Activated CD4-positive, CD25-positive, alpha-beta regulatory T cell treated with anti-CD3 and anti-CD28 coated beads, Interleukin-2, amount 50 U/mL, for 16 hours (primary cell): ENCODE data around the gene ACOX1.

Source experiments
- DNase-seq: peaks from one replicate; pipeline ENCODE4 v3.0.0-alpha.2; 2020; ENCODE audit warnings: low read depth, low spot score

Gene ACOX1

DNA sequence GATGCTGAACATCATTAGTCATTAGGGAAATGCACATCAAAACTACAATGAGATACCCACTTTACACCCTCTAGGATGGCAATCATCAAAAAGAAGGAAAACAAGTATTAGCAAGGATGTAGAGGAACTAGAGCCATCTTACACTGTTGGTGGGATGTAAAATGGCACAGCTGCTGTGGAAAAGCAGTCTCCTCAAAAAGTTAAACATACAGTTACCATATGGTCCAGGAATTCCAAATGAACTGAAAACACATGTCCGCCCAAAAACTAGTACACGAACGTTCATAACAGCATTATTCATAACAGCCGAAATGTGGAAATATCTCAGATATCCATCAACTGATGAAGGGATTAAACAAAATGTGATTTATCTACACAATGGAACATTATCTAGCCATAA lies 45.2 kb downstream of the ACOX1 start:
- DNase-seq, result no peak

DNA sequence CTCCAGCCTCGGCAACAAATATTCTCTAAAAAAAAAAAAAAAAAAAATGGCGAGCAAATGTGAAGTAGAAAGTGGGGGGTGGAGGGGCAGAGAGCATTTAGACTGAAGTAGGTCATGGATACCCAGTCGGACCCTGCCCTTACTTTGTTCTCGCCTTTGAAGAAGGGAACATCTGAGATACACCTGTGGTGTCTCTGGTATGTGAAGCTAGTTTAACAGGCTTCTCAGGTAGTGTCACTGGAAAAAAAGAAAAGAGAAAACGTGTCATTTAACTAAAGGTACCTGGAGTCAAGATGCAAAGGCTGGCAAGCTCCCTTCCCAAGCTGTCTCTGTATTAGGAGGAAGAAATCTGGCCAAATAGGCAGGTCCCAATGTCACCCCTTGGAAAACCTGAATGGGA lies 46.1 kb downstream of the ACOX1 start:
- DNase-seq, result no peak

DNA sequence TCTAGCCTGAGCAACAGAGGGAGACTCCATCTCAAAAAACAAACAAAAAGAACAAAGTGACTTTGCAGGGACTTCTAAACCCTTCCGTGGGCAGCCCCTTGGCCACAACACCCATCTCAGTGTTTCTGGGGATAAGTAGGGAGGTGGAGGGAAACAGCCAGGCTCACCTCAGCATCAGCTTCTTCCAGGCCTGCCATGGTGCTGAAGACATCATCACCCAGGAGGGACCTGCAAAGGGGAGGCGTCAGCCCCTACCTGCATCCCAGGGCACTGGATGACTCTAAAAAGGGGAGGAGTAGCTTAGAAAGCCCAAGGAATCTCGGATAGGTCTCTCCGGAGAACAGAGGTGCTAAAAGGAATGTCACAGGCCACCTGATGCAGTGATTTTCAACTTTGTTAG lies 47.9 kb downstream of the ACOX1 start:
- no peak for DNase-seq

DNA sequence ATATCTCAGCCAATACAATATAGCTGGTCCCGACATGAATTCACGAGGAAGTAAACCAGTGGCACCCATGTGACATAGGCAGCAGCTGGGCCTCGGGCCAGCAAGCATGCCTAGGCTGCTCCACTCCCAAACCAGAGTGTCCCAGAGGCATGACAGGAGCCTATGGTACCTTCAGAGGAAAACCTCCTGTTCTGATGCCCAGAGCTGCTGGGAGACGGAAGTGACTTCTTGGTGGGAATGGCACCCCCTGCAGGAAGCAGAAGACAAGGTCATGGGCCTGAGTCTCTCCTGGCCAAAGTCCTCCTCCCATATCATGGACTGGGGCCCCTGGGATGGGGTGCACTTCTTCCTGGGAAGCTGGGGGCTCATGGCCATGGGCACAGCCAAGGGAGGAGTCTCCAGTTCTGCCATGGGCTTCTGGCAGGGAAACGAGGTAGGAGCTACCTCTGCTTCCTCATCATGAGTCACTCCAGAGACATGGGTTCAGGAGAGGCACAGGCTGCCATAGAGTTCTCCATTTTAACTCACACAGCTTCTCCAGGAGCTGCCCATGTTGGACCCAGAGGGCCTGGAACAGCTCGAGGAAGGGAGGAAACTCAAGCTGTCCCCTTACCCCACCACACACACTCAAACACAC lies 51.6 kb downstream of the ACOX1 start:
- DNase-seq, result no peak

DNA sequence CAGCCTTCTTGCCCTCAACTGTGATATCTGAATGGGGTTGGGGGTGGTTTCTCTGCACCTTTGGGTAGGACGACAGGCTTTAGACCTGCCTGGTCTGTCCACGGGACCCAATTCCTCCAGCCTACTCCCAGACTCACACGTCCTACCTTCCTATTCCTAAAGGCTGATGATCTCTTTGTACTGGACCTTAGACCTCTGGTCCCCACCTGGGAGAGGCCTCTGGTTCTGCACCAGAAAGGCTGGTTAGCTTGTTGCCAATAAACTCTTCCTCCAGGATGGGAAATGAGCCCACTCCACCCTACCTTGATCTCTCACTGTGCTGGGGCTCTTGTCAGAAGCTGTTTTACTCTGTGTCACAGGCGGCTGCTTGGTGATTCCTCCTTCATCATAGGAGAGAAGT lies 52.5 kb downstream of the ACOX1 start:
- no peak for DNase-seq

DNA sequence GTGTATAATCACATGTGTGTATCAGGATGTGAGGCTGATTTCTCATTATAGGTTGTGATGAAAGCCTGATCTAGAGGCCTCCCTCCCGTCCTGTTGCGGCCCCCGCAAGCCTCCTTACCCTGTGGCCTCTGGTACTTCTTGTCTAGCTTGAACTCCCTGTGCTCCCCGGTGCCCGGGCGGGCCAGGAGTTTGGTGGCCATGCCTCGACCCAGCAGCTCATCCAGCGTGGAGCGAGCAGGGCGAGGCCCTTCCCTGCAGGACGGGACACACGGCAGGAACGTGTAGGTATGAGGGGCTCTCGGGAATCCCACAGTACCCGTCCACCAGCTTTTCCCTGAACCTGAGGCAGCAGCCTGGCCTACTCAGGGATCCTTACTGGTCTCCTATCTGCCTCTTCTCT lies 53.1 kb downstream of the ACOX1 start:
- no peak for DNase-seq

DNA sequence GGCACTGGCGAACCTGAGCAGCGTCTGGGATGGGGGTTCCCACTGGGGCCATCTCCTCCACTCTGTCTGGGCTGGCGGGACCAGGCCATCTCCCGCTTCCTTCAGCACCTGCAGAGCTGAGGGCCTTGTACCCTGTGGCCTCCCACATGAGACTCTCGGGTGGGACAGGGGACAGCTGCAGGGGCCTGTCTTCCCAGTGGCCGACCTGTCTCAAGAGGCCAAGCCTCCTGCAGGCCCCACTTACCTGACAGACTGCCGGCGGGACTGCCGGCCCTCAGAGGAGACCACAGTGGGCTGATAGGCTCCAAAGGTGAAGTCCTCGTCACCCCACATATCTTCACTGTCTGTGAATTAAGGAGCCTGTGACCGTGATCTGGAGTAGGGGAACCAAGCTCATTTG lies 53.9 kb downstream of the ACOX1 start:
- no peak for DNase-seq

DNA sequence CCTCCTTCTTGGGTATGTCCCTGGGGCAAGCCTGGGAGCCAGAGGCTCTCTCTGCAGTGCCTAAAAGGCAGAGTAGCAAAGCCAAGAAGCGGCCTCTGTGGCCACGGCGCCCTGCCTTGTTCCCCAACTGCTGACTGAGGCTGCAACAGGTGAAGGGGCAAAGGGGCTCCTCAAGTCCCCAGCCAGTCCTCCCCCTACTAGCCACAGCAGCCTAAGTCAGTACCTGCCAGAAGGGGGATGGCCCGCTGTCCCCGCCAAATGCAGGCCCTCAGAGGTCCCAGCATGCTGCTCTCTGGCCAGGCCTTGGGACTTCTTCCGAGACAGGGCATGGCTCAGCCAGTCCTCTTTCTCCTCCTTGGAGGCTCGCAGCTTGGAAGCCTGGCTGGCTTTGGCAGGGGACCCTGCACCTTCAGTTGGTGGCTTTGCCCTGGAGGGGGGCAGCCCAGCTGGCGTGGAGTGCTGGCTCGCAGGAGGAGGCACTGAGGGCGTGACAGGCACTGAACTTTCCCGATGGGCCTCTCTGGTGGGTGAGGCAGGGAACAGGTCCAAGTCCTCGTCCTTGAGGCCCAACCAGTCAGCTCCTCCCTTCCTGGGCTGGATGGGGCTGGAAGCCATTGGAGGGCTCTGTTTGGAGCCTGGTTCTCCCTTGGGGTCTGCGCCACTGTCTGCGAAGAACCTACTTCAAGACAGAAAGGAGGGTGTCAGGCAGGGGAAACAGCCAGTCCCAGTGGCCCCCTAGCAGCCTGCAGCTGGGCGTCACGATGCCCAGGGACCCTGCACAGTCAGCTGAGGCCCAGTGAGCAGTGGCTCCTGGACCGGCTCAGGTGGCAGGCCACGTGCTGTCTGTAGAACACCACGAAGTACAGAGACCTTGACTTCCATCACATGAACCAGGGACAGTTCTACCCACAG lies 55.7 kb downstream of the ACOX1 start:
- DNase-seq, result no peak

DNA sequence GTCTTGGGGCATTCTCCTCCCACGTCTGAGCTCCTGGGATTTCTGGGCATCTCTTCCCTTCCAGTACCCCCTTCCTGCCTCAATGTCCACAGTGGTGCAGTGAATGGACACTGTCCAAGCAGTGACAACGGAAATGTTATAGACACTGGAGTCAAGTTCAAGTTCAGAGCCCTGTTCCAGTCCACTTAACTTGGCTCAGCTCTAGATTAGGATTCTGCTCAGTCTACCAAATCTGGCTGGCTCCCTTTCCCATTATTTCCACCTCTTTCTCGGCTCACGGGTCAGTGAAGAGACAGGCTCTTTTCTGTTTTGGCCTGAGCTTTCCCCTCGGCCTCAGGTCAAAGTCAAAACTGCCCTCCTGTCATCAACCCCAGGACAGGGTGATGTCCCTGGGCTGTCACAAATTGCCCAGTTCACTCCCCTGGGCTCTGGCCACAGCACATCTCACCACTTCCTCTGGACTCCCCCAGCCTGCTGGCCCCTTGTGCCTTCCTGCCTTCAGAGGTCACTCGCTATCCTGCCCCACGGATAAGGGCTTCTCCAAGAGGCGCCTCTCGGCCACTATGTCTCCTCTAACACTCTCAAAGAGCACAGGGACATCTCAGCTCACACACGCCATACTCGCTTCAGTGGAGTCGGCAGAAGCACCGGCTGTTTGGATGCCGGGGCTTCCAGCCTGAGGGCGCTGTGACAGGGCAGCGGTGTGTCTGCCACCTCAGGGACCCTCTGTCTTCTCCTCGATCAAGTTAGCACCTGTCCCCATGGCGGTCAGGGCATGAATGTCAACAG lies 56.6 kb downstream of the ACOX1 start:
- no peak for DNase-seq

DNA sequence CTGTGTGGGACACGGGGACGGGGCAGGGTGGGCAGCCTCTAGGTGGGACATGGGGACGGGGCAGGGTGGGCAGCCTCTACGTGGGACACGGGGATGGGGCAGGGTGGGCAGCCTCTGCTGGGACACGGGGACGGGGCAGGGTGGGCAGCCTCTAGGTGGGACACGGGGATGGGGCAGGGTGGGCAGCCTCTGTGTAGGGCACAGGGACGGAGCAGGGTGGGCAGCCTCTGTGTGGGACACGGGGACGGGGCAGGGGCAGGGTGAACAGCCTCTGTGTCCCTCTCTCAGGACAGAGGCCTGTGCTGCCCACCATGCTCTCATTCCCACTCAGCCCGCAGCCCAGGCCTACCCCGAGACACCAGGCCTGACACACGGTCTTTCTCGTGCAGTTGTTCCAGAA lies 57.4 kb downstream of the ACOX1 start:
- no peak for DNase-seq

DNA sequence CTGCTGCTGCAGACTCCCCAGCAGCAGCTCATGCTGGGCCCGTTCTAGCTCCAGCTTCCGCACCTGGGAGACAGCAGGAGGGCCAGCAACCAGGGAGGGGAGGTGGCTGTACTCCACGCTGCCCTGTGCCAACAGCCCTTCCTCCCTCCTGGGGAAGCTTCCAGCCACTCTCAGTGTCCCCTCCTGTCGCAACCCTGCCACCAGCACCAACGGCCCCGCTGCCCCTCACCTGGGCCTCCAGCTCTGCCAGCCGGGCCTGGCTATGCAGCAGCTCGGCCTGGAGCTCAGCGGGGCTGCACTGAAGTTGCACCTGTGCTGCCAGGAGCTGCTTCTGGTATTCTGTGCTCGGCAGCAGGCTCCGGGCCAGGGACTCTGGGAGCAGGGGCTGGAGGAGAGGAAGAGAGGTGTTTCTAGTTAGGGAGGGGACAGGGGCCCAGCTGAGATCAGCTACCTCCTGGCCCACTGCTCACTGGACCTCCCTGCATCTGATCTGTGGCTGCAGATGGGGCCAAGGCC lies 58.9 kb downstream of the ACOX1 start:
- no peak for DNase-seq

DNA sequence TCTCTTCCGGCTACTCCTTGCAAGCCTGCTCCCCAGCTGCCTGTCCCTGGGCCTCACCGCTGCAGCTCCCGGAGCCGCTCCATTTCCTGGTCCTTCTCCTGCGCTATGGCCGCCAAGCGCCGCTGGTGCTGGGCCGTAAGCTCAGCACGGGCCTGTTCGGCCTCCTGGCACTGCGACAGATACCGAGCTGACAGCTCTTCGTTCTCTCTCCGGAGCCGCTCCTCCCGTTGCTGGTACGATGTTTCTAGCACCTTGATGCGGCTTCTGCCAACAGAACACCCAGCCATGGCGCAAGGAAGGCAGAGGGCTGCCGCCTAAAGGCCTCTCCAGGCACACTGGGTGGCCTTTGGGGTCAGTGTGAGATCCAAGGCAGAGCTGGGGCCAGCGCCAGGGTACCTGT lies 59.4 kb downstream of the ACOX1 start:
- DNase-seq, result no peak

DNA sequence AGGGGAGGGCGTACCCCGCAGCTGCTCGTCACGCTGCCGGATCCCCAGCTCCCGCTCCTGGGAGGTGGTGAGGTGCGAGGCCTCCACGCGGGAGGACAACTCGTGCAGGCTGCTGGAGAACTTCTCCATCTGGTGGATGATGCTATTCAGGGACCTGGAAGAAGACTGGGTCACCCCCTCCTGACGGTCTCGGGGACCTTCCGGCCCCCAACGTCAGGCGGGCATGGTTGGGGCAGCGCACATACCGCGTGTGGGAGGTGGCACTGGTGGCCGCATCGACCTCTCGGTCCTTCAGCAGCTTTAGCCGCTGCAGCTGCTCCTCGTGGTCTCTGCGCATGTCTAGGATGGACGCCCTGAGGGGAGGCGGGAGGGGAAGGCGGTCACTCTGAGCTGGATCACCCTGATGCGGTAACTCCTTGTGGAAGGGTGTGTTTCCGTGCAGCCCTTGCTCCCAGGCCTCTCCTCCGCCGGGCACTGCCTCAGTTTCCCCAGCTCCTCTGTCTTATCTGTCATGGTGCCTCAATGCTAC lies 61.0 kb downstream of the ACOX1 start:
- DNase-seq, result no peak

DNA sequence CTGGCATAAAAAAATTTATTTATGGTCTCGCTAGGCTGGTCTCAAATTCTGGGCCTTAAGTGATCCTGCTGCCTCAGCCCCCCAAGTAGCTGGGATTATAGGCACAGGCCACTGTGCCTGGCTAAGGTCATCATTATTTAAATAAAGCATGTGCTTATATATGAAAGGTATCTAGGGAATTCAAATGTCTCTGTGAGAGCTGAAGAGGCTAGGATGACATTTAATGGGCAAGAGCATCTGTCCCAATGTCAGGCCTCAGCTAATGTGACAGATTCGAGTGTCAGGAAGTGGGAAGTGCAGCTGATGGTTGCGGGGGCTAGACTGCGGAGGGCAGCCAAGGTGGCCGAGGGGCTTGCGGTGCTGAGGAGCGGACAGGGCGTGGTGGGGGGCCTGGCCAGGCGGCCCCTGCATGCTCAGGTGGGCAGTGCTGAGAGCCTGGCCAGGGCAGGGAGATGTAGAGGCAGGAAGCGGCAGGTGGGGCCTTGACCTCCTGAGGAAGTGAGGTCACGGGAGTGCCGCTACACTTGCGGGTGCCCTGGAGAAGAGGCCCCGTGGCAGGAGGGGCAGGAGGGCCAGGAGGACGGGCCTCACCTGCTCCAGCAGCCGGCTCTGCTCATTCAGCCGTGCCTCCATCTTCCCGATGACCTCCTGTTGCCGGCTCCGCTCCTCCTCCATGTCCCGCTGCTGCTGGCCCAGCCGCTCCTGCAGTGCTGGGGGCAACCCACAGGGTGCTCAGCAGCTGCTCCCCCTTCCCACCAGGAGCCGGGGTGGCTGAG lies 61.6 kb downstream of the ACOX1 start:
- no peak for DNase-seq

DNA sequence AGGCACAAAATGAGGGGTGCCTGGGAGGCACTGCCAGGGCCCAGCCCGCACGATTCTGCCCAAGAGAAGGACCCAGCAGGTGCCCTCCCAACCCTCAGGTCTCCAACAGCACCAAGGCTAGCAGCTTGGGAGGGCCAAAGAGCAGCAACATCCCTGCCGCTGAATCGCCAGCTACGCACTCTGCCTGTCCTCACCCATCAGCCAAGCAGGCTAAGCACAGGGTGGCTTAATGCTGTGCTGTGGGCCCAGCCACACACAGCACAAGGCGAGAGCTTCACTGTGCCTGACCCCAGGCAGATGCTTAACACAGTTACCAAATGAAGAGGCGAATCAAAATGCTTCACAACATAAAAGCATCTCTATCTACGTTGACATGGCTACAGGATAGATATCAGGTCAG lies 63.7 kb downstream of the ACOX1 start:
- no peak for DNase-seq

DNA sequence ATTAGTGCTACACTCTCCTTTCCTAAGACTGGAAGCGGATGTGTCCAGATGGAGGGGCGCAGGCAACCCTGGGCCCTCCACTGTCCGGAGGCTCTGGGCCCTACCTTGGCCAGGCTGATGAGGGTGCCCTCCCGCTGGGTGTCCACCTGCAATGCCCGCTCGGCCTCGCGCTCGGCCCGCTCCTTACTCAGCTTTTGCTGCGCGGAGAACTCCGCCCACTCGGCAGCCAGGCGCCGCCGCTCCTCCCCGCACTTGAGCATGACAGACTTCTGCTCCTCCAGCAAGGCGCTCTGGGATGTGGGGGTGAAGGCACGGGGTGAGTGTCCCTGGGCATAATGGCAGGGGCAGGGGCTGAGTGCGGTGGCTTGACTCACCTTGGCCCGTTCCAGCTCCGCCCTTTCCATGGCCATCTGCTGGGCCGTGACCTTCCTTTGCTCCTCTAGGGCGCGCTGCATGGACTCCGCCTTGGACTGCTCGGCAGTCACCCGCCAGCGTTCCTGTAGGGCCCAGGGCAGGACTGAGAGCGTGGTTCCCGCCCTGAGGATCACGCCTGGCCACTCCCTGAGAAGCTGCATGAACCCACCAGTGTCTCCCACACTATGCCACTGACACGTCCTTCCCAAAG lies 64.2 kb downstream of the ACOX1 start:
- no peak for DNase-seq

DNA sequence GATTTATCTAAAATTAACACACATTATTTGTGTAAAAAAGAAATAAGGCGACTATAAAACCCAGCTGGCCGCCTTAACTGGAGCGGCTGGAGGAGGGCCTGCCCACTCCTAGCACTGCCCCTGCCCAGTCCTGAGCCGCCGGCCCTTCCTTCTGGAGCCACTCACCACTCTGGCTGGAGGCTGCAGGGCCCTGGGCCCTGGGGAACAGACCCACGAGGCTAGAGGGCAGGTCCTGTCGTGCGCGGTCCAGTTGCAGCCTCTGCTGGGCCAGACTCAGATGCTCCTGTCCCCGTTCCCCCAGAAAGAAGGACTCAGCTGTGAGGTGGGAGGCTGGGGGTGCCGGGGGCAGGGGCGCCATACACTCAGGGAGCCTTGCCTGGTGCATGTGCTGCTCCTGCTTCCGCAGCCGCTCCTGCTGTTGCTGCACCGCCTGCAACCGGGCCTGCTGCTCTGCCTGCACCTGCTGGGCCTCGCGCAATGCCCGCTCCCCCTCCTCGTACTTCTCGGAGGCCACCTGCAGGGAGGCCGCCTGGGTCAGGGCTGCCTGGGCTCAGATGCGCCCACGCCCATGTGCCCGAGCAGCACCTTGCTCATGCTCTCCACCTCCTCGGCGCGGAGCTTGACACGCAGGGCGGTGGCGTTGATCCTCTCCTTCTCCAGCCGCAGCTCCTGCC lies 65.3 kb downstream of the ACOX1 start:
- no peak for DNase-seq

DNA sequence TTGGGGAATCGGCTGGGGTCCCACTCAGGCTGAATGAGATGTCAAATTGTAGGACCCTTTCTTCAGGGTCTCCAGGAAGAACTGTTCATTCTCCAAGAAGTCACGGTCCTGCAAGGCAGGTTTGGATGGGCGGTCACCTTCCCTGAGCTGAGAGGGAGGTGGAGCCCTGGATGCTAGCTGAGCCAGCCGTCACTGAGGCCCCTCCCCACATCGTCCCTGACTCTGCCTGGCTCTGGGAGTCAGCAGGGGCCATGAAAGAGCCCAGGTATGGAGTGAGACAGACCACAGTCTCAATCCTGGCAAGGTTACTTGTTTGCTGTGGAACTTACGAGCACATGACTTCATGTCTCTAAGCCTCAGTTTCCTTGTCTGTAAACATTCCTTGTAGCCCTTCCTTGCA lies 68.3 kb downstream of the ACOX1 start:
- DNase-seq, result no peak

DNA sequence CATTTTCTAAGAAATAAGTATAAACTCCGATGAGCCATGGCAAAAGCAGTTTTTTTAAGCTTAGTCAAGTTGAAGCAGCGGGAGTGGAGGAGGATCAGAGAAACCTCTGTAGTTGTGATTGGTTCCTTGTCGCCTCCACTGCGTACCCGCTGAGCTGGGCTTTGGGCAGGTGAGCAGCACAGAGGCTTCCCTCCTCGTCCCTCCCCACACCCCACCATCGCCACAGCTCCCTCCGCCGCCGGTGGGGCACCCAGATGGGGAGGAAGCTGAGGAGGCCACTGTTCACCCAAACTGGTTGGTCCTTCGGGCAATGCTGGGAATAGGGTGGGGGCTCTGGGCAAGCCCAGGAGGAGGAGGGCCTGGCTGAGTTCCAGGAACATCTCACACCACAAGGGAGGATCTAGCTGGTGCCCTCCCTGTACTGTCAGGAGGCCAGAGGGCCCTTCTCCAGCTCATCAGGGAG lies 69.1 kb downstream of the ACOX1 start:
- DNase-seq, result no peak
